HG03432 (cell line): ENCODE measurements around the gene SLX4.

Experiments
- ATAC-seq: cut with Tn5 transposase; IDR thresholded peaks from one replicate; pipeline ENCODE4 v1.9.1; 2021; ENCODE audit warnings: mild to moderate bottlenecking, moderate library complexity; ENCODE audit not compliant: unreplicated experiment

SLX4 gene

GRCh38 chr16:3561626-3562025 lies 49.8 kb downstream of the SLX4 start:
- no peak for ATAC-seq

GRCh38 chr16:3554351-3554928 lies 57.0 kb downstream of the SLX4 start:
- no peak for ATAC-seq

- no peak for ATAC-seq
These were observed 58.1 kb downstream of the SLX4 start for GRCh38 chr16:3553138-3553923.

- ATAC-seq: no peak
These were observed 60.3 kb downstream of the SLX4 start for GRCh38 chr16:3550851-3551847.

- no peak for ATAC-seq
These were observed 61.5 kb downstream of the SLX4 start for GRCh38 chr16:3549906-3550305.

GRCh38 chr16:3548859-3549258 lies 62.5 kb downstream of the SLX4 start:
- ATAC-seq: no peak

GRCh38 chr16:3548445-3548844 lies 63.0 kb downstream of the SLX4 start:
- ATAC-seq: no peak

GRCh38 chr16:3546986-3547682 lies 64.3 kb downstream of the SLX4 start:
- ATAC-seq: no peak

- no peak for ATAC-seq
These were observed 68.6 kb downstream of the SLX4 start for GRCh38 chr16:3542601-3543373.

GRCh38 chr16:3541527-3542155 lies 69.8 kb downstream of the SLX4 start:
- no peak for ATAC-seq

- ATAC-seq: no peak
These were observed 73.2 kb downstream of the SLX4 start for GRCh38 chr16:3538222-3538621.

- ATAC-seq: no peak
These were observed 74.6 kb downstream of the SLX4 start for GRCh38 chr16:3536851-3537250.

- ATAC-seq: no peak
These were observed 75.1 kb downstream of the SLX4 start for GRCh38 chr16:3536271-3536731.

- ATAC-seq: no peak
These were observed 77.3 kb downstream of the SLX4 start for GRCh38 chr16:3534126-3534525.

- ATAC-seq: no peak
These were observed 78.7 kb downstream of the SLX4 start for GRCh38 chr16:3532741-3533140.
